Naive thymus-derived CD4-positive, alpha-beta T cell (primary cell): ENCODE data around the gene CNP. TPM values are rescaled to one million over a fixed set of nuclear protein-coding genes. Genes with fewer than 3 reads are reported as not detected.

Source experiments
- ATAC-seq: fragments of 150-1000 bp; cut with Tn5 transposase; 2 replicates; pipeline ENCODE4 v1.10.0; 2021; ENCODE audit warnings: mild to moderate bottlenecking, moderate library complexity
- CTCF ChIA-PET: fragments of 350-600 bp; sonication (Branson Sonifier 250); formaldehyde crosslinking; loops from one replicate; lab custom pipeline; 2021; ENCODE audit warnings: antibody characterized with exemption; lab: Charles Lee
- POLR2A ChIA-PET: fragments of 350-600 bp; sonication (Branson Sonifier 250); formaldehyde crosslinking; loops from one replicate; lab custom pipeline; 2021; ENCODE audit warnings: antibody characterized with exemption, inconsistent platforms; lab: Charles Lee
- DNase-seq, 9 donors: peaks; one replicate each; pipeline versions ENCODE4 v3.0.0 to v3.0.0-alpha.2; 2020 to 2022; ENCODE audit warnings: mixed read lengths in 1 of 9
- H3K27ac ChIP-seq: one replicate; pipeline ENCODE4 v1.7.0; 2013; ENCODE audit warnings: mild to moderate bottlenecking, low read depth, low read length, moderate library complexity
- H3K27me3 ChIP-seq, 2 donors: one replicate each; pipeline ENCODE4 v1.7.0; 2013; ENCODE audit warnings: low read length in 2 of 2, mild to moderate bottlenecking in 2 of 2, moderate library complexity in 2 of 2; ENCODE audit not compliant: control insufficient read depth in 2 of 2, insufficient read depth in 2 of 2
- H3K36me3 ChIP-seq, 3 experiments: 1 replicate in 2 of 3; 2 replicates in 1 of 3; pipeline ENCODE4 v1.7.0; 2013; ENCODE audit warnings: low read length in 3 of 3, mild to moderate bottlenecking in 3 of 3, moderate library complexity in 1 of 3; ENCODE audit not compliant: insufficient read depth in 3 of 3, control insufficient read depth in 2 of 3
- H3K4me1 ChIP-seq, 2 donors: one replicate each; pipeline ENCODE4 v1.7.0; 2013; ENCODE audit warnings: low read length in 2 of 2, mild to moderate bottlenecking in 2 of 2, moderate library complexity in 1 of 2; ENCODE audit not compliant: control insufficient read depth in 2 of 2, insufficient read depth in 2 of 2
- H3K4me3 ChIP-seq: 2 replicates; pipeline ENCODE4 v1.7.0; 2013; ENCODE audit warnings: mild to moderate bottlenecking, low read length
- H3K9me3 ChIP-seq, 3 experiments: 1 replicate in 2 of 3; 2 replicates in 1 of 3; pipeline ENCODE4 v1.7.0; 2013; ENCODE audit warnings: low read length in 3 of 3; ENCODE audit not compliant: control insufficient read depth in 2 of 3
- H3K27ac Mint-ChIP-seq, 9 donors: one replicate each; pipeline ENCODE4 v1.8.0; 2020 to 2022; ENCODE audit warnings: mixed read lengths in 9 of 9, mild to moderate bottlenecking in 8 of 9, moderate library complexity in 5 of 9, inconsistent platforms in 2 of 9
- H3K27me3 Mint-ChIP-seq, 5 donors: one replicate each; pipeline ENCODE4 v1.8.0; 2021 to 2022; ENCODE audit warnings: mixed read lengths in 5 of 5, mild to moderate bottlenecking in 1 of 5
- H3K36me3 Mint-ChIP-seq, 5 donors: one replicate each; pipeline ENCODE4 v1.8.0; 2020 to 2022; ENCODE audit warnings: mixed read lengths in 5 of 5, mild to moderate bottlenecking in 3 of 5, inconsistent platforms in 1 of 5
- H3K4me1 Mint-ChIP-seq, 7 donors: one replicate each; pipeline ENCODE4 v1.8.0; 2020 to 2022; ENCODE audit warnings: mixed read lengths in 7 of 7, mild to moderate bottlenecking in 3 of 7, inconsistent platforms in 1 of 7
- H3K4me3 Mint-ChIP-seq, 10 donors: one replicate each; pipeline ENCODE4 v1.8.0; 2020 to 2022; ENCODE audit warnings: mild to moderate bottlenecking in 10 of 10, mixed read lengths in 10 of 10, moderate library complexity in 6 of 10, inconsistent platforms in 2 of 10
- H3K9me3 Mint-ChIP-seq, 11 donors: one replicate each; pipeline ENCODE4 v1.8.0; 2020 to 2022; ENCODE audit warnings: mixed read lengths in 11 of 11, mild to moderate bottlenecking in 4 of 11, inconsistent platforms in 1 of 11, moderate library complexity in 1 of 11
- intact Hi-C, 2 donors: fragments of 100-400 bp; cut with micrococcal nuclease; formaldehyde crosslinking; loops; one replicate each; pipeline ENCODE4 v1.15.1; 2023
- polyA plus RNA-seq, 2 donors: library from polyadenylated mRNA; unstranded; fragments of 300-500 nt; fragmentation: Illumina TruSeq; gene quantifications; one replicate each; pipeline ENCODE4 v1.2.3, GENCODE V29; 2021
- total RNA-seq, 6 experiments: library from RNA in 5 of 6; stranded (reverse) in 5 of 6; gene quantifications; 1 replicate in 5 of 6; 2 replicates in 1 of 6; pipeline ENCODE4 v1.2.3 and lab custom pipeline; 2021 to 2026

CNP gene
- 10 to 100 TPM; 29.6 to 86.3 (median 32.5) TPM for total RNA-seq
- 10 to 100 TPM; 32.3 to 34.2 TPM for polyA plus RNA-seq
- total RNA-seq (lab: John Stamatoyannopoulos, UW): 34.1 reads per million, percentile 63 among the genes with 10 or more reads in this experiment

DNA sequence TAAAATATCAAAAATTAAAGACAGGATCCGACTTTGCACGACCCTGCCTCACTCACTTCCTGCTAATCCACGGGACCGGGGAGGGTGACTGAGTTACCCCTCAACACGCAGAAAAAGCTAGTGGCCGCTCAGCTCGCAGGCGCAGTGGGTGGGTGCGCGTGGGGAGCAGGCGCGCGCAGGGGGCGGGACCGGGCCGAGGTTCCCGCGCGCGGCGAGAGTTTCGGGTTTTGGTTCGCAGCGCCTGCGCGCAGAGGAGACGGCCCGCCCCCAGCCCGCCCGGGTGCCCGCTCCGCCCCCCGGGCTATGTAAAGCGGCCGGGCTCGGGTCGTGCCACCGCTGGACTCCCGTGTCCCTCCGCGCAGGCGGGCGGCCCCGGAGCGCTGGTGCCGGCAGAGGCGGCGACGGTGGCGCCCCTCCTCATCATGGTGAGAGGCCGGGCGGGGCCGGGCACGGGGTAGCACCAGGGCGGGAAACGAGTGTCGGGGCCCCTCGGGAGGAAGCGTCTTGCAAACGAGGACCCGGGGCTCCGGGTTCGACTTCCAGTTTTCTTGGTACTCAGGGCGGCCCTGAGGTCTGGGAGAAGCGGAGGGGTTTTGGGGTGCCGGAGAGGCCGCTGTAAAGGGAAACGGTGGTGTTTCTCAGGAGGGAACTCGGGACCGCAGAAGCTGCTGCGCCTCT lies at the start of gene CNP:
TSS of gene CNP (plus strand) at position 333 of the 678 bp plus-strand sequence. CDS start at position 423, 90 bp downstream.
- H3K4me3 ChIP-seq: peak within 1 kb of the TSS; percentile 87
- no peaks in the 10 kb centered on the region for H3K27me3 ChIP-seq
- H3K9me3 Mint-ChIP-seq: peaks cover 0 to 5% (median 0%) of the 10 kb centered on the region in 11 donors
- peak; percentile 94 for ATAC-seq
- H3K36me3 ChIP-seq: peaks cover 0 to 10% (median 0%) of the 10 kb centered on the region in 3 experiments
- H3K4me1 Mint-ChIP-seq: peaks cover 24 to 51% (median 36%) of the 10 kb centered on the region in 7 donors
- peak within 1 kb of the TSS; percentile 78 to 93 (median 88) for H3K4me3 Mint-ChIP-seq
- ChIA-PET POLR2A (interaction anchor here (0.6 to 4.2 kb wide), 26 partner anchors 9 to 1853 kb away, joined by 3 to 71 read pairs (median 4); partner anchors contain the start of genes ACLY, DHX58, DNAJC7 and KAT2A), CTCF (interaction anchor here (1.0 to 1.8 kb wide), 8 partner anchors 18 to 564 kb away, joined by 3 to 5 read pairs (median 3); partner anchors contain the start of genes DHX58, DNAJC7 and NKIRAS2)
- H3K27ac ChIP-seq: peak within 1 kb of the TSS; percentile 88
- H3K27me3 Mint-ChIP-seq: peaks cover 0 to 2% (median 0%) of the 10 kb centered on the region in 5 donors
- peak; percentile 84 to 94 (median 88) for DNase-seq
- H3K27ac Mint-ChIP-seq: peak within 1 kb of the TSS; percentile 83 to 96 (median 89)
- peaks cover 10 to 16% of the 10 kb centered on the region in 2 donors for H3K4me1 ChIP-seq
- intact Hi-C loops: loop anchor here (1.0 to 5.0 kb wide), 11 partner anchors 36 to 1516 kb away; partner anchors contain the start of genes DHX58 (in 2 of the 2), DNAJC7 (in 2 of the 2), DHX8 (in 1 of the 2) and KAT2A (in 1 of the 2)
- peaks cover 0 to 14% (median 0%) of the 10 kb centered on the region in 5 donors for H3K36me3 Mint-ChIP-seq
- H3K9me3 ChIP-seq: no peaks in the 10 kb centered on the region

DNA sequence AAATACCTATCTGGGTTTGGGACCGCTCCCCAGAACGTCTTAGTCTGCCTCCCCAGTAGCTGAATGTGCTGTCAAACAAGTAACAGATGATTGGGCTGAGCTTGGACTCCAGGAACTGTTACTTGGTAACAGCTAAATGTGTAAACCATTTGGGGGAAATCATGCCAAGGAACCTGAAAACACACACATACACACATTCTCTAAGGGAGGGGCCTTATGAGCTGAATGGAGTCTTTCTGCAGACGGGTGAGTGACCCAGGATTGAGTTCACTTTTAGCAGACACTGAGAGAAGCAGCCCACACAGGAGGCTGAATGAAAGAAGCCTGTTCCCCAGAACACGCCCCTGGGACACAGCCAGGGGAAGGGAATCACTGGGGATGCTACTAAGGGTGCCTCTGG lies 49.4 kb upstream of the CNP start:
- H3K27ac ChIP-seq: peak overlapping the region; percentile 79
- H3K4me3 ChIP-seq: no peak overlapping the region
- Mint-ChIP-seq H3K9me3 (no peaks in the 10 kb centered on the region), H3K27ac (peak overlapping the region in 8 of 9 donors; percentile 25 to 97 (median 66)), H3K36me3 (peaks cover 0 to 11% (median 5%) of the 10 kb centered on the region in 5 donors), H3K4me3 (peak overlapping the region; percentile 84 to 99 (median 89)), H3K27me3 (no peaks in the 10 kb centered on the region), H3K4me1 (peaks cover 29 to 49% (median 37%) of the 10 kb centered on the region in 7 donors)
- CTCF ChIA-PET: no interaction called here
- H3K9me3 ChIP-seq: no peaks in the 10 kb centered on the region
- H3K4me1 ChIP-seq: peaks cover 8 to 14% of the 10 kb centered on the region in 2 donors
- H3K27me3 ChIP-seq: no peaks in the 10 kb centered on the region
- no peak for DNase-seq
- intact Hi-C loops: loop anchor here in 1 of 2 donors (5.0 kb wide), 1 partner anchor 265 kb away; the partner anchor contains the start of gene KCNH4
- no peak for ATAC-seq
- POLR2A ChIA-PET: interaction anchor here (3.7 kb wide), 1 partner anchor 13 kb away, joined by 47 read pairs; the partner anchor contains the start of gene ODAD4
- peaks cover 0 to 26% (median 3%) of the 10 kb centered on the region in 3 experiments for H3K36me3 ChIP-seq

DNA sequence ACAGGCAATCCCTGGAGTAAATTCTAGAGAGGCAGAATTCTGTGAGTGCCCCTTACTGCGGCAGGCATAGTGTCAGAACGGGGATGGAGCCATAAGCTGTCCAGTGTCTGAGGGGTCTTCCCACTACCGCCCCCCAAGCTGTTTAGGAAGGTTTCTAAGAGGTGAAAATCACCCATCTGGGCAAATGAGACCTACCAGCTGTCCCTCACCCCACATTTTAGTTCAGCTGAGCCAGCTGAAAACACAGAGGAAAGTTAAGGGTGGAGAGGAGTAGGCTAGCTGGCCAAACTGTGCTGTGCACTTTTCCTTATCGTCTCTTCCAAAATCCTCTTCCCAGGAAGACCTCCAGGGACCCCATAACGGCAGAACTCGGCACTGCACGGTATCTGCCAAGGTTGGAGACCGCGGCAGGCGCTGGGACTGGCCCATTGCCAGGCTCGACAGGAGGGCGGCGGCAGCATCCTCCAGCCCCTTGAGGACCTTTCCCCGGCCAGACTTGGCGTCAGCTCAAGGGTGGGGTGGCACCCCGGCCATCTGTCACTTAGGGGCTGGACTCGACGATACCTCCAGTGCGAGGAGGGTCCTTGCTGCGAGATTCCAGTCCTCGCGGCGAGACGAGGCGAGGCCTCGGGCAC lies 48.8 kb upstream of the CNP start:
- ChIA-PET POLR2A (interaction anchor here (2.0 to 3.7 kb wide), 2 partner anchors 12 to 53 kb away, joined by 13 to 47 read pairs; partner anchors contain the start of genes KLHL11 and ODAD4), CTCF (interaction anchor here (1.6 kb wide), 1 partner anchor 102 kb away, joined by 4 read pairs; the partner anchor contains the start of gene NKIRAS2)
- peak overlapping the region; percentile 28 to 97 (median 62) for H3K27ac Mint-ChIP-seq
- peaks cover 0 to 5% (median 3%) of the 10 kb centered on the region in 5 donors for H3K36me3 Mint-ChIP-seq
- H3K27me3 Mint-ChIP-seq: no peaks in the 10 kb centered on the region
- no peaks in the 10 kb centered on the region for H3K9me3 ChIP-seq
- ATAC-seq (no peak), DNase-seq (peak in 7 of 9 donors; percentile 25 to 43 (median 28))
- H3K4me1 ChIP-seq: peaks cover 8 to 14% of the 10 kb centered on the region in 2 donors
- H3K4me3 Mint-ChIP-seq: peak overlapping the region; percentile 84 to 99 (median 89)
- peaks cover 0 to 19% (median 0%) of the 10 kb centered on the region in 3 experiments for H3K36me3 ChIP-seq
- no peaks in the 10 kb centered on the region for H3K27me3 ChIP-seq
- intact Hi-C loops: loop anchor here (1.0 to 5.0 kb wide), 4 partner anchors 106 to 265 kb away; partner anchors contain the start of genes EIF1 (in 1 of the 2), KCNH4 (in 1 of the 2), P3H4 (in 1 of the 2) and RAB5C (in 1 of the 2)
- H3K4me1 Mint-ChIP-seq: peaks cover 29 to 49% (median 37%) of the 10 kb centered on the region in 7 donors
- no peaks in the 10 kb centered on the region for H3K9me3 Mint-ChIP-seq
- H3K27ac ChIP-seq: peak overlapping the region; percentile 79
- peak overlapping the region; percentile 94 for H3K4me3 ChIP-seq

DNA sequence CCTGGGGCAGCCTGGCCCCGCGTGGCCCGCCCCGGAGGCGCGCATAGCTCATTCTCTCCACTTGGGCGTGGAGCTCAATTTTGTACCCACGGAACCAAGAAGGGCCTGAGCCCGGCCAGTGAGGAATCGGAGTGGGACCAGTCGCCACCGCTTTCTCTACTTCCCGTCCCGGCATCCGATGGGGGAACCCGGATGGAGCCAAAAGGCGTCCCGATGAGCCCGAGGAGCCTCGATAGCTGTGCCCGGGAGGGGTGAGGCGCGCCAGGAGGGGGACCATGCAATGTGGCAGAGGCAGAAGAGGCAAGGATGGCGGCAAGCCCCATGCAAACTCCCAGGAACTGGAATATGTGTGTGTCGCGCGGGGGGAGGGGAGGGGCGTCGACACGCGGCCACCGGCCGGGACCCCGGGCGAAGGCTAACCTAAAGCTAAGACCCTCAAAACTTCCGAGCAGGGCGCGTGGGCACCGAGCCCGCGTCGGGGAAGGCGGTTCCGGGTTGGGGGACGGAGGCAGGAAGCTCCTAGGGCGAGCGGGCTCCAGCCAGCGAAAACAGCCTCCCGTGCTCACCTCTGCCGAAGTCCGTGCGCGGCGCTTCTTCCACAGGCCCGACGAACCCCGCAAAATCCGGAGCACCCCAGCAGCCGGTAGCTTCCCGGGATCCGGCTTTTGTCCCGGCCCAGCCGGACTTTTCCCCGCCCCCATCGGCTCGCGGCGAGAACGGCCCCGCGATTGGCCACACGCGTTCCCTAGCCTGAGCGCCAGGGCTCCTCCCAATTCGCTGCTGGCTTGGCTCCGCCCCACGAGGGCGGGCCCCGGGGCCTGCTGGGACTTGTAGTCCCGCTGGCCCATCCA lies 48.1 kb upstream of the CNP start, which contains the start of gene ACLY:
TSS of gene ACLY (minus strand) at position 638 of the 851 bp plus-strand sequence. CDS start 5,078 bp downstream, outside the sequence.
- peaks cover 0 to 3% (median 0%) of the 10 kb centered on the region in 5 donors for H3K36me3 Mint-ChIP-seq
- intact Hi-C loops: loop anchor here (1.0 to 5.0 kb wide), 8 partner anchors 12 to 264 kb away; partner anchors contain the start of genes CNP (in 2 of the 2), DNAJC7 (in 2 of the 2), KLHL11 (in 2 of the 2) and ODAD4 (in 2 of the 2)
- Histone ChIP-seq H3K9me3 (no peaks in the 10 kb centered on the region), H3K4me3 (peak within 1 kb of the TSS; percentile 94), H3K36me3 (peaks cover 0 to 12% (median 0%) of the 10 kb centered on the region in 3 experiments), H3K27ac (peak within 1 kb of the TSS; percentile 79), H3K27me3 (no peaks in the 10 kb centered on the region), H3K4me1 (peaks cover 8 to 14% of the 10 kb centered on the region in 2 donors)
- no peaks in the 10 kb centered on the region for H3K9me3 Mint-ChIP-seq
- peaks cover 29 to 48% (median 35%) of the 10 kb centered on the region in 7 donors for H3K4me1 Mint-ChIP-seq
- no peaks in the 10 kb centered on the region for H3K27me3 Mint-ChIP-seq
- peak; percentile 88 to 99 (median 92) for DNase-seq
- ChIA-PET CTCF (interaction anchor here (0.6 to 2.1 kb wide), 3 partner anchors 11 to 311 kb away, joined by 3 to 9 read pairs (median 4); partner anchors contain the start of genes NKIRAS2 and ODAD4), POLR2A (interaction anchor here (0.6 to 3.7 kb wide), 6 partner anchors 11 to 329 kb away, joined by 3 to 47 read pairs (median 6); partner anchors contain the start of genes CNP, KLHL11 and ODAD4)
- H3K4me3 Mint-ChIP-seq: peak within 1 kb of the TSS; percentile 84 to 99 (median 89)
- ATAC-seq: peak; percentile 100
- peak within 1 kb of the TSS; percentile 48 to 97 (median 78) for H3K27ac Mint-ChIP-seq

DNA sequence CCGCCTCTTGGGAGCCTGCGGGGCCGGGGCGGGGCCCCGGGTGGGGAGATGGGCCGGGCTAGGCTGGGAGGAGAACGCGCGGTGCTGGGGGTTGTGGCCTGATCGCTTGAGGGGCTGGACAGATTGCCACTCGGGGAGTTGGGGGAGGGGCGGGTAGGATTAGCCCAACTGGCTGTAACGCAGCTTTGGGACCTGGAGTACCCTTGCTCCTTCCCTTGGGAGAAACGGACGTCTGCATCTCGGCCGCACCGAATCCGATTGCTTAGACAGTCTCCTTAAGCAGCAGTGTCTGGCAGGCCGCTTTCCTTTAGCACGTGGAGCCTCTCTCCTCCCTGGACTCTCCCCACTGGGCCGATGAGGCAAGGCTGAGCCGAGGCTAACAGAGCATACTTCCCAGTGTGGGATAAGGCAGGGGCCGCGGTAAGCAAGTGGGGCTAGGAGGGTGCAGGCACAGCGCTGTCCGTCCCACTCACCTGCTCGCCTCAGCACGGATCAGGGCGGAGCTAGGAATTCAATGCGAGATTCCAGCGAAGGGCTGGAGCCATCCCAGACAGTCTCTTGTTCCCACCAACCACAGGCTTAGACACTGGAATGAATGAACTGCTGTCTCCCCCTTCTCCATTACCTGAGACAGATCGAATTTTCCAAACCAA lies 47.3 kb upstream of the CNP start:
- H3K27me3 Mint-ChIP-seq: no peaks in the 10 kb centered on the region
- ChIA-PET CTCF (interaction anchor here (1.6 to 2.1 kb wide), 2 partner anchors 10 to 101 kb away, joined by 4 to 9 read pairs; partner anchors contain the start of genes NKIRAS2 and ODAD4), POLR2A (interaction anchor here (0.6 to 3.7 kb wide), 6 partner anchors 11 to 328 kb away, joined by 3 to 47 read pairs (median 6); partner anchors contain the start of genes CNP, KLHL11 and ODAD4)
- peak overlapping the region; percentile 84 to 99 (median 89) for H3K4me3 Mint-ChIP-seq
- peak in 1 of 9 donors; percentile 3 for DNase-seq
- no peaks in the 10 kb centered on the region for H3K27me3 ChIP-seq
- intact Hi-C loops: loop anchor here (1.0 to 5.0 kb wide), 7 partner anchors 11 to 263 kb away; partner anchors contain the start of genes CNP (in 2 of the 2), DNAJC7 (in 2 of the 2), KLHL11 (in 2 of the 2) and ODAD4 (in 2 of the 2)
- peak overlapping the region; percentile 41 for H3K27ac ChIP-seq
- ATAC-seq: no peak
- peaks cover 27 to 41% (median 29%) of the 10 kb centered on the region in 7 donors for H3K4me1 Mint-ChIP-seq
- H3K4me3 ChIP-seq: peak overlapping the region; percentile 94
- peak overlapping the region in 5 of 9 donors; percentile 48 to 97 (median 62) for H3K27ac Mint-ChIP-seq
- no peaks in the 10 kb centered on the region for H3K36me3 Mint-ChIP-seq
- H3K36me3 ChIP-seq: peaks cover 0 to 8% (median 0%) of the 10 kb centered on the region in 3 experiments
- no peaks in the 10 kb centered on the region for H3K9me3 ChIP-seq
- H3K9me3 Mint-ChIP-seq: no peaks in the 10 kb centered on the region
- H3K4me1 ChIP-seq: peaks cover 8 to 14% of the 10 kb centered on the region in 2 donors
